Measurements from ENCODE around the gene SAG. TPM values are rescaled to one million over a fixed set of nuclear protein-coding genes. Genes with fewer than 3 reads are reported as not detected.

The SAG gene
- total RNA-seq, 1 donor from 2014 or later = not detected

GRCh38 chr2:233353769-233354499, 46.3 kb downstream of the SAG start, which contains the start of gene DGKD:
Gene DGKD, plus strand, starts transcription at chr2:233354494. Its CDS starts 25 bp downstream, at chr2:233354519.
- no peak for DNase-seq (ENCODE audit: low read depth)

GRCh38 chr2:233354500-233354924, 46.9 kb downstream of the SAG start:
- Histone ChIP-seq H3K4me3 (ENCODE audit: low read depth, low read length) (peak overlapping the region; percentile 53), H3K36me3 (ENCODE audit: control insufficient read depth, insufficient read depth, low read length) (peaks cover 1% of the 10 kb centered on the region), H3K27me3 (ENCODE audit: control insufficient read depth, insufficient read depth, low read length) (no peaks in the 10 kb centered on the region)
- TF ChIP-seq CTCF (IDR thresholded peaks at IDR 0.05; ENCODE audit: insufficient read depth, low read length, poor library complexity, severe bottlenecking) = no peak
- DNase-seq (ENCODE audit: low read depth) = no peak

More at GRCh38 chr2:233353769-233354499, 46.3 kb downstream of the SAG start, which contains the start of gene DGKD:
- peak; percentile 6 for TF ChIP-seq CTCF (IDR thresholded peaks at IDR 0.05; ENCODE audit: insufficient read depth, low read length, poor library complexity, severe bottlenecking)
- Histone ChIP-seq H3K36me3 (ENCODE audit: control insufficient read depth, insufficient read depth, low read length) (peaks cover 1% of the 10 kb centered on the region), H3K27me3 (ENCODE audit: control insufficient read depth, insufficient read depth, low read length) (no peaks in the 10 kb centered on the region), H3K4me3 (ENCODE audit: low read depth, low read length) (peak within 1 kb of the TSS; percentile 53)

- Histone ChIP-seq H3K27me3 (ENCODE audit: control insufficient read depth, insufficient read depth, low read length) (no peaks in the 10 kb centered on the region), H3K36me3 (ENCODE audit: control insufficient read depth, insufficient read depth, low read length) (peaks cover 1% of the 10 kb centered on the region), H3K4me3 (ENCODE audit: low read depth, low read length) (peak overlapping the region; percentile 53)
- TF ChIP-seq CTCF (IDR thresholded peaks at IDR 0.05; ENCODE audit: insufficient read depth, low read length, poor library complexity, severe bottlenecking) = no peak
- no peak for DNase-seq (ENCODE audit: low read depth)
These were observed 47.5 kb downstream of the SAG start for GRCh38 chr2:233354971-233355574.

GRCh38 chr2:233355916-233356315, 48.3 kb downstream of the SAG start:
- Histone ChIP-seq H3K36me3 (ENCODE audit: control insufficient read depth, insufficient read depth, low read length) (peaks cover 1% of the 10 kb centered on the region), H3K27me3 (ENCODE audit: control insufficient read depth, insufficient read depth, low read length) (no peaks in the 10 kb centered on the region), H3K4me3 (ENCODE audit: low read depth, low read length) (no peak overlapping the region)
- no peak for DNase-seq (ENCODE audit: low read depth)
- TF ChIP-seq CTCF (IDR thresholded peaks at IDR 0.05; ENCODE audit: insufficient read depth, low read length, poor library complexity, severe bottlenecking) = no peak

- TF ChIP-seq CTCF (IDR thresholded peaks at IDR 0.05; ENCODE audit: insufficient read depth, low read length, poor library complexity, severe bottlenecking) = no peak
- no peak overlapping the region for H3K4me3 ChIP-seq (ENCODE audit: low read depth, low read length)
These were observed 49.1 kb downstream of the SAG start for GRCh38 chr2:233356546-233357308.

More at GRCh38 chr2:233356546-233357308, 49.1 kb downstream of the SAG start:
- no peak for DNase-seq (ENCODE audit: low read depth)
- Histone ChIP-seq H3K27me3 (ENCODE audit: control insufficient read depth, insufficient read depth, low read length) (no peaks in the 10 kb centered on the region), H3K36me3 (ENCODE audit: control insufficient read depth, insufficient read depth, low read length) (peaks cover 3% of the 10 kb centered on the region)

Data from kidney epithelial cell (primary cell).